ENCODE results near the gene MYO7B. TPM values are rescaled to one million over a fixed set of nuclear protein-coding genes. Genes with fewer than 3 reads are reported as not detected.

The MYO7B gene
- total RNA-seq, 3 donors from 2014 or later: 0.32 to 2.3 TPM; not detected in 1

DNA sequence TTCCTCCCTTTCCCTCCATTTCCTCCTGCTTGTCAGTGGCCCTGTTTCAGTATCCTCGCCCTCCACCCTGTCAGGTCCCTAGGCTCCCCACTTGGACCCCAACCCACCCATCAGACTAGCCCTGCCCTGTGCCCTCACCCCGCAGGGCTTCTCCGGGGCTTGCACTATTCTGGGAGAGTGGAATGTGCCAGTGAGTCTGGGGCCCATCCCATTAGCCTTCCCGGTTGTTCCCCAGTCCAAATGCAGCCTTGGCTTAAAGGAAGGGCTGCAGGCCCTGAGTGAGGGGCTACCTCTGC, 45.5 kb downstream of the MYO7B start:
- H3K4me1 ChIP-seq: no peaks in the 10 kb centered on the region
- intact Hi-C loops (cut with DNase I; ENCODE audit: low total_unique reads): no loop called here
- no peaks in the 10 kb centered on the region for H3K36me3 ChIP-seq
- no peak for DNase-seq (ENCODE audit: low spot score in 2 of 2)
- TF ChIP-seq POLR2A (IDR thresholded peaks at IDR 0.05): no peak
- H3K27ac ChIP-seq: no peak overlapping the region
- H3K4me3 ChIP-seq: no peak overlapping the region
- no peaks in the 10 kb centered on the region for H3K27me3 ChIP-seq
- no peaks in the 10 kb centered on the region for H3K9me3 ChIP-seq

DNA sequence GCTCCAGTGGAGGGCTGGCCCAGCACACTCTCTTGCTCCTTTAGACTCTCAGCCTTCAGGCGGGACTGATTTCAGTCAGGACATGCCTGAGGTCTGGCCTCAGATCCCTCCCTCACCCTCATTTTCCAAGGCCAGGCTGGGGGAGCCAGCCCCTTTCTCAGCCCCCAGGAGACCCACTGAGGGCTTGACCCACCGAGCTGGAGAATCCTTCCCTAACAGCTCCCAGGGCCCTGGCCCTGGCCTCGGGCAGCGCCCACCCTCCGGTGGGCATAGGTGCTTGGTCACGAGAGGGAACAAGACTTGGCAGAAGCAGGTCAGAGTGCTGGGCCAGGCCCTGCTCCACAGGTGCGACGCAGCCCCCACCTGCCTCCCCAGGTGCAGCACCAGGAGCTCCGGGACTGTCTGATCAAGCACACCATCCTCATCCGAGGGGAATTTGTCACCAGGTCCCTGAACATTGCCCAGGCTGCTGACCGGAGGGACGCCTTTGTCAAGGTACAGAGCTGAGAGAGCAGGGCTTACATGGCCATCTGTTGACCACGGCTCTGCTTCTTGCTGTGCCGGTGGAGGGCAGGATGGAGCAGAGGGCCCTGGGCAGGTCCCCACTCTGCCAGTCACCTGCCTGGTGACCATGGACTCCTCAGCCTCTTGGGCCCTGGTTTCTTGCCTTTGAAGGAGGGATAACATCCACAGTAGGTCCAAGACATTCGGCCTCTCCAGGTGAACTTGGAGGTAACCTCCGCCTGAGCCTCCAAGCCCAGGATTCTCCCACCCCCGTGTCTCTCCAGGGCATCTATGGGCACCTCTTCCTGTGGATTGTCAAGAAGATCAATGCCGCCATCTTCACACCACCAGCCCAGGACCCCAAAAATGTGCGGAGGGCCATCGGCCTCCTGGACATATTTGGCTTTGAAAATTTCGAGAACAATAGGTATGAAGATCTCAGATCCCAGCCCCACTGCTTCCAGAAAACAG, 46.3 kb downstream of the MYO7B start:
- Histone ChIP-seq H3K4me1 (no peaks in the 10 kb centered on the region), H3K9me3 (no peaks in the 10 kb centered on the region), H3K27ac (no peak overlapping the region), H3K27me3 (no peaks in the 10 kb centered on the region), H3K4me3 (no peak overlapping the region), H3K36me3 (no peaks in the 10 kb centered on the region)
- no peak for DNase-seq (ENCODE audit: low spot score in 2 of 2)
- TF ChIP-seq POLR2AphosphoS5 (IDR thresholded peaks at IDR 0.05) (no peak), POLR2A (IDR thresholded peaks at IDR 0.05) (no peak)
- TF ChIP-seq, protein P1, sequence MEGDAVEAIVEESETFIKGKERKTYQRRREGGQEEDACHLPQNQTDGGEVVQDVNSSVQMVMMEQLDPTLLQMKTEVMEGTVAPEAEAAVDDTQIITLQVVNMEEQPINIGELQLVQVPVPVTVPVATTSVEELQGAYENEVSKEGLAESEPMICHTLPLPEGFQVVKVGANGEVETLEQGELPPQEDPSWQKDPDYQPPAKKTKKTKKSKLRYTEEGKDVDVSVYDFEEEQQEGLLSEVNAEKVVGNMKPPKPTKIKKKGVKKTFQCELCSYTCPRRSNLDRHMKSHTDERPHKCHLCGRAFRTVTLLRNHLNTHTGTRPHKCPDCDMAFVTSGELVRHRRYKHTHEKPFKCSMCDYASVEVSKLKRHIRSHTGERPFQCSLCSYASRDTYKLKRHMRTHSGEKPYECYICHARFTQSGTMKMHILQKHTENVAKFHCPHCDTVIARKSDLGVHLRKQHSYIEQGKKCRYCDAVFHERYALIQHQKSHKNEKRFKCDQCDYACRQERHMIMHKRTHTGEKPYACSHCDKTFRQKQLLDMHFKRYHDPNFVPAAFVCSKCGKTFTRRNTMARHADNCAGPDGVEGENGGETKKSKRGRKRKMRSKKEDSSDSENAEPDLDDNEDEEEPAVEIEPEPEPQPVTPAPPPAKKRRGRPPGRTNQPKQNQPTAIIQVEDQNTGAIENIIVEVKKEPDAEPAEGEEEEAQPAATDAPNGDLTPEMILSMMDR (IDR thresholded peaks at IDR 0.05): no peak
- intact Hi-C loops (cut with DNase I; ENCODE audit: low total_unique reads): no loop called here

DNA sequence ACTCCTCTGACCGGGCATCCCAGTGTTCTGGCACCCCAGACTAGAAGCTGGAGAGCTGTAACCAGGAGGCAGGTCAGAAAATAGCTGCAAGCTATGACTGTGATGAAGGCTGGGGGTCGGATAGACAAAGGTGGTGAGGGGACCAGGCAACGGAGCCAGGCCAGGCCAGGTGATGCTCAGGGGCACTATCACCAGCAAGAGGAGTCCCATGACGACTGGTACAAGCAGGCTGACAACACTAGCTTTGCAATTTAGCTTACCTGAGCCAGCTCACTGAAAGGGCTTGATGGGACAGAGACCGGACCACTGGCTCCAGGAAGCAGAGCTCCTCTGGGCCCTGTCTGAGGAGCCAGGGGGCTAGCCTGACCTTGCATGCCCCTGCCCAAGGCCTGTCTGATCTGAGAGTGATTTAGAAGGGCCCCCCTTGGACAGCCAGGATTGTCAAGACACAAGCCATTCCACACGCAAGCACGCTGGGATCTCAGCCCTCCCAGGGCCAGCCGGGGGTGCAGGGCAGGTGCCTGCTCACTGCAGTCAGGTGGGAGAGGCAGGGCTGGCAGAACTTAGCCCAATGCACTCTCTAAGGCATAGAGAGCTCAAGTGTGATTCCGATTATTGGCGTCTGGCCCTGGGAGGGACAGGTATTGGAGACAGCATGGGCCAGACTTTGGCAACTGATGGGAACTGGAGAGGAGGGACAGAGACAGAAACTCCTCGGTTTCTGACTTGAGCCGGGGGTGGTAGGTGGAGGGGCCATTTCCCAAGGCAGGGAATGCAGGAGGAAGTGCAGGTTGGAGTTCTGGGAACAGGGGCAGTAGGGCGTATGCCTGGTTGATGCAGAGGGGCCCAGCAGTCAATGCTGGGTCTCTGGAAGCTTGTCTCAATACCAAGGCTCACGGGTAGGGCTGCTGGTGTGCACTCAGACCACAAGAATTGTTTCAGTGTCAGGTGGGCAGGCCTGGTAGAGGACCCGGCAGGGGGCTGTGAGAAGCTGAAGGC, 47.7 kb downstream of the MYO7B start:
- H3K4me1 ChIP-seq: no peaks in the 10 kb centered on the region
- no peaks in the 10 kb centered on the region for H3K9me3 ChIP-seq
- no peak for DNase-seq (ENCODE audit: low spot score in 2 of 2)
- H3K36me3 ChIP-seq: no peaks in the 10 kb centered on the region
- no peak overlapping the region for H3K4me3 ChIP-seq
- no peaks in the 10 kb centered on the region for H3K27me3 ChIP-seq
- intact Hi-C loops (cut with DNase I; ENCODE audit: low total_unique reads): no loop called here
- no peak overlapping the region for H3K27ac ChIP-seq
- TF ChIP-seq, protein P1 (IDR thresholded peaks at IDR 0.05): no peak
- TF ChIP-seq POLR2A (IDR thresholded peaks at IDR 0.05): no peak
- no peak for TF ChIP-seq POLR2AphosphoS5 (IDR thresholded peaks at IDR 0.05)

DNA sequence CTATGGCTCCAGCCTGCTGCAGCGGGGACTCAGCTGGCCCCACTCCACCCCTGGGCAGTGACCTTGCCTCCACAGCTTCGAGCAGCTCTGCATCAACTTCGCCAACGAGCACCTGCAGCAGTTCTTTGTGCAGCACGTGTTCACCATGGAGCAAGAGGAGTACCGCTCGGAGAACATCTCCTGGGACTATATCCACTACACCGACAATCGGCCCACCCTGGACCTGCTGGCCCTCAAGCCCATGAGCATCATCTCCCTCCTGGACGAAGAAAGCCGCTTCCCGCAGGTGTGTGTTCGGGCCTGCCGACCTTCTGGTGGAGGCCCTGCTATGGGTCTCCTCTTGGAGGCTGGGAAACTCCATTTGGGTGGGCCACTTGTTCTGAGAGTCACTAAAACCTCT, 48.6 kb downstream of the MYO7B start:
- Histone ChIP-seq H3K36me3 (no peaks in the 10 kb centered on the region), H3K27me3 (no peaks in the 10 kb centered on the region), H3K4me3 (no peak overlapping the region), H3K4me1 (no peaks in the 10 kb centered on the region), H3K9me3 (no peaks in the 10 kb centered on the region), H3K27ac (no peak overlapping the region)
- TF ChIP-seq, protein P1 (IDR thresholded peaks at IDR 0.05): no peak
- TF ChIP-seq POLR2AphosphoS5 (IDR thresholded peaks at IDR 0.05): no peak
- no peak for TF ChIP-seq POLR2A (IDR thresholded peaks at IDR 0.05)
- intact Hi-C loops (cut with DNase I; ENCODE audit: low total_unique reads): no loop called here
- no peak for DNase-seq (ENCODE audit: low spot score in 2 of 2)

DNA sequence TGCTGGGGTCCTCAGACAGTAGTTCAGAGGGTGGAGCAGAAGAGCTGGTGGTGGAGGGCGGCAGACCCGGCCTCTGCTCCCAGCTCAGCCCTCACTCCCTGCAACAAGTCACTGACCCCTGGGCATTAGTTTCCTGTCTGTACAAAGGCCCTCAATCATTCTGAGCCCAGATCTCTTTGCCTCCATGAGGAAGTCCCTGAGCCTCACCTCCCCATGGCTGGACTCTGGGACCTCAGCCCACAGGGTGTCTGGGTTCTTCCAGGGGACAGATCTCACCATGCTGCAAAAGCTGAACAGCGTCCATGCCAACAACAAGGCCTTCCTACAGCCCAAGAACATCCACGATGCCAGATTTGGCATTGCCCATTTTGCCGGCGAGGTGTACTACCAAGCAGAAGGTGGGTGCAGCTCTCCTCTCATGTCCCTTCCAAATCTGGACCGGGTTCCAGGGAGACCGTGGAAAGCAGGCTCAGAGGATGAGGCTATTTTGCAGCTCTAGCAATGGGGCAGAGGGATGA, 49.1 kb downstream of the MYO7B start:
- H3K9me3 ChIP-seq: no peaks in the 10 kb centered on the region
- DNase-seq (ENCODE audit: low spot score in 2 of 2): no peak
- no peaks in the 10 kb centered on the region for H3K36me3 ChIP-seq
- no peaks in the 10 kb centered on the region for H3K27me3 ChIP-seq
- H3K27ac ChIP-seq: no peak overlapping the region
- H3K4me1 ChIP-seq: no peaks in the 10 kb centered on the region
- H3K4me3 ChIP-seq: no peak overlapping the region
- intact Hi-C loops (cut with DNase I; ENCODE audit: low total_unique reads): no loop called here
- no peak for TF ChIP-seq POLR2AphosphoS5 (IDR thresholded peaks at IDR 0.05)
- no peak for TF ChIP-seq POLR2A (IDR thresholded peaks at IDR 0.05)
- TF ChIP-seq, protein P1 (IDR thresholded peaks at IDR 0.05): no peak

Data from breast epithelium (tissue), 4 donors.